IMR-90 (cell line): ENCODE measurements around the gene RAF1. TPM values are rescaled to one million over a fixed set of nuclear protein-coding genes. Genes with fewer than 3 reads are reported as not detected.

ENCODE experiments used
- ATAC-seq: fragments of 200-7000 bp; cut with Tn5 transposase; 2 replicates; pipeline ENCODE4 v1.9.1; 2020; ENCODE audit warnings: low read depth, mild to moderate bottlenecking, moderate library complexity
- BruUV-seq: library from RNA; stranded (reverse); fragments of 400-500 nt; replicated peaks from 2 replicates; lab custom pipeline; 2021; lab: Mats Ljungman, UMichigan
- CTCF ChIA-PET: fragments of 300-600 bp; formaldehyde crosslinking; extraction: SDS; loops from one replicate; lab custom pipeline; 2021; ENCODE audit warnings: antibody characterized with exemption; lab: Yijun Ruan, JAX
- POLR2A ChIA-PET: fragments of 300-600 bp; sonication (Branson Sonifier 250); formaldehyde crosslinking; loops from one replicate; lab custom pipeline; 2022; ENCODE audit warnings: antibody characterized with exemption; ENCODE audit not compliant: unreplicated experiment; lab: Charles Lee
- DNase-seq: peaks from one replicate; pipeline ENCODE4 v3.0.0; 2013
- H2AFZ ChIP-seq: replicated peaks from 2 replicates; pipeline ENCODE3; 2013; ENCODE audit warnings: low read length, mild to moderate bottlenecking; ENCODE audit not compliant: poor library complexity
- H2AK5ac ChIP-seq: 2 replicates; pipeline ENCODE4 v1.6.1; 2013; ENCODE audit warnings: low read depth, low read length, inconsistent platforms
- H2AK9ac ChIP-seq: replicated peaks from 2 replicates; pipeline ENCODE3; 2013; ENCODE audit warnings: mild to moderate bottlenecking, low read depth, low read length, moderate library complexity; ENCODE audit not compliant: poor library complexity
- H2BK120ac ChIP-seq: 2 replicates; pipeline ENCODE4 v1.6.1; 2013; ENCODE audit warnings: low read depth, low read length, inconsistent platforms
- H2BK15ac ChIP-seq: 3 replicates; pipeline ENCODE4 v1.6.1; 2013; ENCODE audit warnings: low read depth, low read length, inconsistent platforms
- H2BK20ac ChIP-seq: 2 replicates; pipeline ENCODE4 v1.6.1; 2013; ENCODE audit warnings: low read depth, mild to moderate bottlenecking, inconsistent platforms, low read length, moderate library complexity
- H2BK5ac ChIP-seq: 2 replicates; pipeline ENCODE4 v1.6.1; 2013; ENCODE audit warnings: mild to moderate bottlenecking, low read depth, low read length, inconsistent platforms; ENCODE audit not compliant: poor library complexity, severe bottlenecking
- H3K14ac ChIP-seq: replicated peaks from 2 replicates; pipeline ENCODE4 v1.6.1; 2013; ENCODE audit warnings: low read depth, low read length, inconsistent platforms
- H3K18ac ChIP-seq: 2 replicates; pipeline ENCODE4 v1.6.1; 2013; ENCODE audit warnings: low read depth, low read length, control low read depth
- H3K23ac ChIP-seq: 2 replicates; pipeline ENCODE4 v1.6.1; 2013; ENCODE audit warnings: low read depth, low read length, inconsistent platforms
- H3K27ac ChIP-seq: 2 replicates; pipeline ENCODE4 v1.5.1; 2013; ENCODE audit warnings: mild to moderate bottlenecking, control low read depth, low read length; ENCODE audit not compliant: insufficient read depth
- H3K27me3 ChIP-seq: 2 replicates; pipeline ENCODE4 v1.6.1; 2013; ENCODE audit warnings: low read length; ENCODE audit not compliant: control insufficient read depth, insufficient read depth
- H3K36me3 ChIP-seq: 2 replicates; pipeline ENCODE4 v1.6.1; 2013; ENCODE audit warnings: low read length, mixed read lengths; ENCODE audit not compliant: control insufficient read depth, insufficient read depth
- H3K4ac ChIP-seq: 2 replicates; pipeline ENCODE4 v1.6.1; 2013; ENCODE audit warnings: low read depth, low read length, inconsistent platforms
- H3K4me1 ChIP-seq: 2 replicates; pipeline ENCODE4 v1.6.1; 2013; ENCODE audit warnings: low read length, mixed read lengths; ENCODE audit not compliant: control insufficient read depth, insufficient read depth
- H3K4me2 ChIP-seq: 2 replicates; pipeline ENCODE4 v1.6.1; 2013; ENCODE audit warnings: low read depth, mild to moderate bottlenecking, control low read depth, low read length, moderate library complexity
- H3K4me3 ChIP-seq: 2 replicates; pipeline ENCODE4 v1.5.1; 2013; ENCODE audit warnings: low read depth, mild to moderate bottlenecking, control low read depth, low read length, moderate library complexity; ENCODE audit not compliant: insufficient read depth
- H3K56ac ChIP-seq: 2 replicates; pipeline ENCODE4 v1.6.1; 2013; ENCODE audit warnings: low read length, inconsistent platforms; ENCODE audit not compliant: insufficient read depth; ENCODE audit errors: extremely low read depth
- H3K79me1 ChIP-seq, 2 experiments: 2 replicates each; pipeline ENCODE4 v1.6.1; 2013; ENCODE audit warnings: low read length in 2 of 2, inconsistent platforms in 1 of 2, low read depth in 1 of 2
- H3K9ac ChIP-seq: 2 replicates; pipeline ENCODE4 v1.6.1; 2013; ENCODE audit warnings: low read depth, low read length, control low read depth
- H3K9me1 ChIP-seq: 2 replicates; pipeline ENCODE4 v1.6.1; 2013; ENCODE audit warnings: low read length, inconsistent platforms; ENCODE audit not compliant: insufficient read depth
- H3K9me3 ChIP-seq: 2 replicates; pipeline ENCODE4 v1.6.1; 2013; ENCODE audit warnings: low read length; ENCODE audit not compliant: control insufficient read depth, insufficient read depth
- H4K20me1 ChIP-seq: 2 replicates; pipeline ENCODE4 v1.6.1; 2013; ENCODE audit warnings: low read length, inconsistent platforms; ENCODE audit not compliant: insufficient read depth
- H4K5ac ChIP-seq: 2 replicates; pipeline ENCODE4 v1.6.1; 2013; ENCODE audit warnings: mild to moderate bottlenecking, low read depth, low read length, control low read depth
- H4K8ac ChIP-seq, 2 experiments: 2 replicates each; pipeline ENCODE4 v1.6.1; 2013; ENCODE audit warnings: low read depth in 2 of 2, low read length in 2 of 2, control low read depth in 1 of 2, inconsistent platforms in 1 of 2
- H4K91ac ChIP-seq: 2 replicates; pipeline ENCODE4 v1.6.1; 2013; ENCODE audit warnings: low read depth, low read length, inconsistent platforms; ENCODE audit not compliant: insufficient read depth
- CEBPB ChIP-seq: IDR thresholded peaks from 2 replicates; pipeline ENCODE4 v1.6.1; 2012; ENCODE audit warnings: low read depth, low read length, improper control_type of control experiment
- MXI1 ChIP-seq: IDR thresholded peaks from 2 replicates; pipeline ENCODE4 v1.6.1; 2012; ENCODE audit warnings: low read depth, mild to moderate bottlenecking, low read length, moderate library complexity, borderline replicate concordance
- RAD21 ChIP-seq: IDR thresholded peaks from 2 replicates; pipeline ENCODE4 v1.6.1; 2012; ENCODE audit warnings: low read length, improper control_type of control experiment
- WGBS, 2 experiments: methylation state at CpG; one replicate each; pipeline versions ENCODE4 v1.1.5 to v1.1.7; 2013; ENCODE audit warnings: missing lambda C conversion rate in 2 of 2; ENCODE audit not compliant: insufficient read length in 1 of 2; ENCODE audit errors: extremely low coverage in 2 of 2; 5-methylcytosine and 5-hydroxymethylcytosine counted together
- dilution Hi-C: fragments of 300-500 bp; cut with HindIII; formaldehyde crosslinking; loops from one replicate; pipeline ENCODE4 v1.14.3; 2018; ENCODE audit warnings: low sequenced_read_pairs; ENCODE audit not compliant: unreplicated experiment
- in situ Hi-C: fragments of 300-500 bp; cut with MboI; formaldehyde crosslinking; loops from 3 replicates; pipeline ENCODE4 v1.14.3; 2019; ENCODE audit warnings: low sequenced_read_pairs, inconsistent platforms, mixed read lengths
- intact Hi-C: fragments of 100-400 bp; cut with micrococcal nuclease; formaldehyde crosslinking; loops from 2 replicates; pipeline ENCODE4 v1.10.0; 2022
- polyA plus RNA-seq, 3 experiments: library from polyadenylated mRNA; depleted of rRNA; stranded (reverse); fragments of >200 nt; gene quantifications; 2 replicates each; pipeline ENCODE4 v1.2.3, GENCODE V29; 2012; ENCODE audit warnings: low replicate concordance in 1 of 3
- total RNA-seq: library from RNA; depleted of rRNA; stranded (reverse); fragments of >200 nt; gene quantifications from 2 replicates; pipeline ENCODE4 v1.2.3, GENCODE V29; 2012
- TF ChIP-seq, protein P1 (sequence below): conservative IDR thresholded peaks from 2 replicates; pipeline ENCODE4 v1.5.1; 2012; ENCODE audit warnings: mild to moderate bottlenecking, low read depth, low read length, improper control_type of control experiment

The RAF1 gene
- total and polyA plus RNA-seq, 2 of the 4 experiments (the other 2 are of a cell fraction) = 115 to 151 TPM

DNA sequence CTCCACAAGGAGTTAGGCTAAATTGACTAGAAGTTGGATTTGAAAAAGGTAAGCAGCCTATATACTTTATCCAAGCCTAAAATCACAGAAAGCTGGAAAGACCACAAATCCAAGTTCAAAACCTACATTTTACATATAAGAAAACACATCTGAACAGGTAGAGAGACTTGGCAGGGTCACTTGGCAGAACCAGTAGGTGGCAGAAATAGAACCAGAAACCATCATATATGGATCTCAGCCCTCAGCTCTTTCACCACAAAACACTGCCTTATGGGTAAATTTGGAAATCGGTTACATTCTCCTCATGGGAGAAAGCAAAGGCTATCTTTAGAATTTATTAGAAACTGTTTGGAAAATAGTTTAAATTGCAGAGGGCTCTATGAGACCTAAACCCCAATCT lies 62.8 kb downstream of the RAF1 start:
- no peak overlapping the region for H4K8ac ChIP-seq
- no peak overlapping the region for H4K5ac ChIP-seq
- peaks cover 5% of the 10 kb centered on the region for H3K9me1 ChIP-seq
- H2AK5ac ChIP-seq = no peak overlapping the region
- H2BK15ac ChIP-seq = no peak overlapping the region
- no peak overlapping the region for H2AFZ ChIP-seq
- ChIA-PET POLR2A (no interaction called here), CTCF (no interaction called here)
- H3K9me3 ChIP-seq = no peaks in the 10 kb centered on the region
- in situ Hi-C loops (no loop called here), intact Hi-C loops (loop anchor here (5.0 kb wide), 1 partner anchor 61 kb away; the partner anchor contains the start of gene RAF1), dilution Hi-C loops (no loop called here)
- H3K18ac ChIP-seq = no peak overlapping the region
- no peak overlapping the region for H3K9ac ChIP-seq
- H2BK20ac ChIP-seq = no peak overlapping the region
- no peak overlapping the region for H2BK5ac ChIP-seq
- DNase-seq (no peak), ATAC-seq (no peak)
- H3K4me2 ChIP-seq = no peak overlapping the region
- H3K27me3 ChIP-seq = no peaks in the 10 kb centered on the region
- no peak overlapping the region for H3K56ac ChIP-seq
- TF ChIP-seq RAD21 (peak; percentile 6; the same call in 1 of the 2 replicates), CEBPB (no peak), MXI1 (no peak)
- TF ChIP-seq, protein P1, sequence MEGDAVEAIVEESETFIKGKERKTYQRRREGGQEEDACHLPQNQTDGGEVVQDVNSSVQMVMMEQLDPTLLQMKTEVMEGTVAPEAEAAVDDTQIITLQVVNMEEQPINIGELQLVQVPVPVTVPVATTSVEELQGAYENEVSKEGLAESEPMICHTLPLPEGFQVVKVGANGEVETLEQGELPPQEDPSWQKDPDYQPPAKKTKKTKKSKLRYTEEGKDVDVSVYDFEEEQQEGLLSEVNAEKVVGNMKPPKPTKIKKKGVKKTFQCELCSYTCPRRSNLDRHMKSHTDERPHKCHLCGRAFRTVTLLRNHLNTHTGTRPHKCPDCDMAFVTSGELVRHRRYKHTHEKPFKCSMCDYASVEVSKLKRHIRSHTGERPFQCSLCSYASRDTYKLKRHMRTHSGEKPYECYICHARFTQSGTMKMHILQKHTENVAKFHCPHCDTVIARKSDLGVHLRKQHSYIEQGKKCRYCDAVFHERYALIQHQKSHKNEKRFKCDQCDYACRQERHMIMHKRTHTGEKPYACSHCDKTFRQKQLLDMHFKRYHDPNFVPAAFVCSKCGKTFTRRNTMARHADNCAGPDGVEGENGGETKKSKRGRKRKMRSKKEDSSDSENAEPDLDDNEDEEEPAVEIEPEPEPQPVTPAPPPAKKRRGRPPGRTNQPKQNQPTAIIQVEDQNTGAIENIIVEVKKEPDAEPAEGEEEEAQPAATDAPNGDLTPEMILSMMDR = 0 out of 2 replicates have a peak, but pooled peaks have one; percentile 4
- no peaks in the 10 kb centered on the region for H3K4me1 ChIP-seq
- no peak overlapping the region for H4K91ac ChIP-seq
- H2BK120ac ChIP-seq = no peak overlapping the region
- BruUV-seq = no TSS peak
- peaks cover 26% of the 10 kb centered on the region for H3K36me3 ChIP-seq
- H3K4me3 ChIP-seq = no peak overlapping the region
- H4K20me1 ChIP-seq = peaks cover 10% of the 10 kb centered on the region; the same call in 1 of the 2 replicates
- no peak overlapping the region for H2AK9ac ChIP-seq
- WGBS, 2 experiments = no CpG with 5 or more reads among the region's 1 CpG
- H3K14ac ChIP-seq = no peak overlapping the region
- no peak overlapping the region for H3K27ac ChIP-seq
- peaks cover 19 to 52% of the 10 kb centered on the region in 2 experiments; a peak in 3 of 4 replicates for H3K79me1 ChIP-seq
- no peak overlapping the region for H3K4ac ChIP-seq
- H3K23ac ChIP-seq = no peak overlapping the region
